ENCODE measurements around the gene YIPF3.

YIPF3 gene

GRCh38 chr6:43494321-43494720 lies 22.4 kb downstream of the YIPF3 start:
- H3K27ac ChIP-seq = peak overlapping the region; percentile 90
- DNase-seq (ENCODE audit: low read depth, low spot score) = no peak

- peak overlapping the region; percentile 90 for H3K27ac ChIP-seq
- no peak for DNase-seq (ENCODE audit: low read depth, low spot score)
These were observed 22.9 kb downstream of the YIPF3 start for GRCh38 chr6:43493833-43494232.

- peak overlapping the region; percentile 90 for H3K27ac ChIP-seq
- no peak for DNase-seq (ENCODE audit: low read depth, low spot score)
These were observed 23.5 kb downstream of the YIPF3 start for GRCh38 chr6:43493230-43493629.

GRCh38 chr6:43492673-43493072 lies 24.1 kb downstream of the YIPF3 start:
- peak overlapping the region; percentile 49 for H3K27ac ChIP-seq

GRCh38 chr6:43491750-43492661 lies 24.7 kb downstream of the YIPF3 start:
- H3K27ac ChIP-seq = peak overlapping the region; percentile 49
- no peak for DNase-seq (ENCODE audit: low read depth, low spot score)

More at GRCh38 chr6:43492673-43493072, 24.1 kb downstream of the YIPF3 start:
- DNase-seq (ENCODE audit: low read depth, low spot score) = no peak

GRCh38 chr6:43490523-43490939 lies 26.2 kb downstream of the YIPF3 start:
- no peak overlapping the region for H3K27ac ChIP-seq
- no peak for DNase-seq (ENCODE audit: low read depth, low spot score)

- DNase-seq (ENCODE audit: low read depth, low spot score) = no peak
- H3K27ac ChIP-seq = no peak overlapping the region
These were observed 27.3 kb downstream of the YIPF3 start for GRCh38 chr6:43489277-43490072.

- H3K27ac ChIP-seq = no peak overlapping the region
- no peak for DNase-seq (ENCODE audit: low read depth, low spot score)
These were observed 28.0 kb downstream of the YIPF3 start for GRCh38 chr6:43488667-43489276.

- peak; percentile 74 for DNase-seq (ENCODE audit: low read depth, low spot score)
- peak overlapping the region; percentile 87 for H3K27ac ChIP-seq
These were observed 35.0 kb downstream of the YIPF3 start for GRCh38 chr6:43481591-43482236.

- peak overlapping the region; percentile 87 for H3K27ac ChIP-seq
- peak; percentile 48 for DNase-seq (ENCODE audit: low read depth, low spot score)
These were observed 35.7 kb downstream of the YIPF3 start for GRCh38 chr6:43481075-43481474.

- peak overlapping the region; percentile 36 for H3K27ac ChIP-seq
- no peak for DNase-seq (ENCODE audit: low read depth, low spot score)
These were observed 38.7 kb downstream of the YIPF3 start for GRCh38 chr6:43478008-43478372.

- H3K27ac ChIP-seq = peak within 1 kb of the TSS; percentile 36
- no peak for DNase-seq (ENCODE audit: low read depth, low spot score)
These were observed 39.3 kb downstream of the YIPF3 start, which contains the start of gene TJAP1 for GRCh38 chr6:43477235-43478007. Gene TJAP1, plus strand, starts transcription at chr6:43477570. Its CDS starts 21,432 bp downstream, at chr6:43499002.

GRCh38 chr6:43476746-43477145 lies 40.0 kb downstream of the YIPF3 start:
- DNase-seq (ENCODE audit: low read depth, low spot score) = no peak
- peak overlapping the region; percentile 36 for H3K27ac ChIP-seq

GRCh38 chr6:43475516-43475915 lies 41.2 kb downstream of the YIPF3 start:
- H3K27ac ChIP-seq = no peak overlapping the region
- DNase-seq (ENCODE audit: low read depth, low spot score) = no peak

GRCh38 chr6:43472515-43472914 lies 44.2 kb downstream of the YIPF3 start:
- DNase-seq (ENCODE audit: low read depth, low spot score) = no peak
- no peak overlapping the region for H3K27ac ChIP-seq

GRCh38 chr6:43471399-43471798 lies 45.3 kb downstream of the YIPF3 start:
- DNase-seq (ENCODE audit: low read depth, low spot score) = no peak
- no peak overlapping the region for H3K27ac ChIP-seq

GRCh38 chr6:43469947-43470346 lies 46.8 kb downstream of the YIPF3 start:
- no peak overlapping the region for H3K27ac ChIP-seq
- DNase-seq (ENCODE audit: low read depth, low spot score) = no peak

GRCh38 chr6:43468748-43469681 lies 47.7 kb downstream of the YIPF3 start:
- no peak for DNase-seq (ENCODE audit: low read depth, low spot score)
- no peak overlapping the region for H3K27ac ChIP-seq

Data from epithelial cell of prostate (primary cell).